GM12878 (cell line): Measurements from ENCODE around the gene SLC27A5. TPM values are rescaled to one million over a fixed set of nuclear protein-coding genes. Genes with fewer than 3 reads are reported as not detected.
A peak's percentile ranks its signal among the peaks of the same experiment; 100 is the strongest.

Experiments used
- ASH2L ChIP-seq: fragments of 300-600, 200-600 bp; sonication (generic); IDR thresholded peaks from 2 replicates; pipeline ENCODE4 v1.6.1; 2017; ENCODE audit warnings: low read depth, mild to moderate bottlenecking, borderline replicate concordance
- BMI1 ChIP-seq: fragments of 450-650 bp; IDR thresholded peaks from 2 replicates; pipeline ENCODE4 v1.6.1; 2016; ENCODE audit warnings: mild to moderate bottlenecking, moderate library complexity, borderline replicate concordance
- CHD1 ChIP-seq: IDR thresholded peaks from 2 replicates; pipeline ENCODE4 v1.6.1; 2012; ENCODE audit warnings: low read depth, low read length, improper control_type of control experiment
- GABPA ChIP-seq: IDR thresholded peaks from 2 replicates; pipeline ENCODE4 v1.6.1; 2014; ENCODE audit warnings: antibody characterized with exemption, low read depth, mild to moderate bottlenecking, inconsistent platforms
- IKZF1 ChIP-seq: fragments of 450-650 bp; conservative IDR thresholded peaks from 2 replicates; pipeline ENCODE4 v1.6.1; 2017; ENCODE audit warnings: antibody characterized with exemption, mild to moderate bottlenecking
- JUND ChIP-seq: IDR thresholded peaks from 2 replicates; pipeline ENCODE4 v1.6.1; 2012; ENCODE audit warnings: low read depth, mild to moderate bottlenecking, low read length, improper control_type of control experiment, moderate library complexity
- NFXL1 ChIP-seq: fragments of 450-650 bp; IDR thresholded peaks from 2 replicates; pipeline ENCODE4 v1.6.1; 2017; ENCODE audit warnings: antibody characterized with exemption, mild to moderate bottlenecking, borderline replicate concordance
- NFYB ChIP-seq: IDR thresholded peaks from 2 replicates; pipeline ENCODE4 v1.6.1; 2011; ENCODE audit warnings: low read depth, mild to moderate bottlenecking, low read length, improper control_type of control experiment, moderate library complexity; ENCODE audit not compliant: insufficient read depth
- NR2C1 ChIP-seq: fragments of 450-650 bp; IDR thresholded peaks from 2 replicates; pipeline ENCODE4 v1.6.1; 2017; ENCODE audit warnings: antibody characterized with exemption, mild to moderate bottlenecking, moderate library complexity
- NR2F1 ChIP-seq: fragments of 450-650 bp; conservative IDR thresholded peaks from 2 replicates; pipeline ENCODE4 v1.6.1; 2017; ENCODE audit warnings: mild to moderate bottlenecking
- POLR2AphosphoS5 ChIP-seq: IDR thresholded peaks from 2 replicates; pipeline ENCODE4 v1.6.1; 2011; ENCODE audit warnings: mild to moderate bottlenecking, low read length, inconsistent platforms
- RBBP5 ChIP-seq: fragments of 200-600 bp; sonication (generic); conservative IDR thresholded peaks from 2 replicates; pipeline ENCODE4 v1.6.1; 2016
- SPI1 ChIP-seq: IDR thresholded peaks from 2 replicates; pipeline ENCODE4 v1.6.1; 2011; ENCODE audit warnings: low read depth, mild to moderate bottlenecking, low read length, moderate library complexity, borderline replicate concordance; ENCODE audit not compliant: insufficient read depth
- TCF12 ChIP-seq: IDR thresholded peaks from 2 replicates; pipeline ENCODE4 v1.6.1; 2011; ENCODE audit warnings: low read depth, mild to moderate bottlenecking, low read length
- TCF7 ChIP-seq: IDR thresholded peaks from 2 replicates; pipeline ENCODE4 v1.6.1; 2014; ENCODE audit warnings: antibody characterized with exemption, borderline replicate concordance
- ZNF207 ChIP-seq: fragments of 450-650 bp; IDR thresholded peaks from 2 replicates; pipeline ENCODE4 v1.6.1; 2014; ENCODE audit warnings: antibody characterized with exemption, mild to moderate bottlenecking, borderline replicate concordance
- ZZZ3 ChIP-seq: IDR thresholded peaks from 2 replicates; pipeline ENCODE4 v1.6.1; 2011; ENCODE audit warnings: low read depth; ENCODE audit not compliant: control insufficient read depth, insufficient read length
- polyA plus RNA-seq, 11 experiments: library from polyadenylated mRNA; depleted of rRNA in 4 of 11; unstranded in 6 of 11; stranded (reverse) in 5 of 11; fragments of >200 nt; fragmentation: Nextera tagmentation in 4 of 11; fragmentation: Illumina TruSeq in 1 of 11; extraction: Ambion mirVana in 4 of 11; extraction: Trizol in 1 of 11; gene quantifications; 1 replicate in 1 of 11; 2 replicates in 10 of 11; pipeline versions ENCODE4 v1.2.1 to v1.2.3, GENCODE V29; 2011 to 2016; ENCODE audit warnings: inconsistent platforms in 2 of 11, missing spikeins in 2 of 11, low read depth in 1 of 11
- total RNA-seq, 4 experiments: library from RNA; depleted of rRNA in 3 of 4; stranded (reverse); fragments of >200 nt in 3 of 4; fragmentation: Illumina TruSeq in 1 of 4; extraction: Trizol in 1 of 4; gene quantifications; 2 replicates each; pipeline versions ENCODE4 v1.2.1 to v1.2.3, GENCODE V29; 2013 to 2021
- TF ChIP-seq, protein P1 (sequence below): fragments of 450-650 bp; conservative IDR thresholded peaks from 2 replicates; pipeline ENCODE4 v1.6.1; 2017; ENCODE audit warnings: mild to moderate bottlenecking, moderate library complexity
- TF ChIP-seq, protein P2 (sequence below): fragments of 450-650 bp; IDR thresholded peaks from 2 replicates; pipeline ENCODE4 v1.6.1; 2016; ENCODE audit warnings: mild to moderate bottlenecking, moderate library complexity, borderline replicate concordance
- TF ChIP-seq, protein P3 (sequence below): IDR thresholded peaks from 2 replicates; pipeline ENCODE4 v1.6.1; 2011; ENCODE audit warnings: borderline replicate concordance, low read depth, mild to moderate bottlenecking, moderate library complexity, low read length; ENCODE audit not compliant: insufficient read depth, poor library complexity, severe bottlenecking
- TF ChIP-seq, protein P4 (sequence below): IDR thresholded peaks from 2 replicates; pipeline ENCODE4 v1.6.1; 2011; ENCODE audit warnings: low read depth, low read length, improper control_type of control experiment, borderline replicate concordance

SLC27A5 gene
- total and polyA plus RNA-seq, 10 of the 15 experiments (the other 5 are each of a cell fraction or from before 2014, with no cell fraction given), result 21.2 to 127 (median 31.8) TPM

GRCh38 chr19:58499021-58499927, 12.5 kb downstream of the SLC27A5 start (continued):
- TF ChIP-seq, protein P1, sequence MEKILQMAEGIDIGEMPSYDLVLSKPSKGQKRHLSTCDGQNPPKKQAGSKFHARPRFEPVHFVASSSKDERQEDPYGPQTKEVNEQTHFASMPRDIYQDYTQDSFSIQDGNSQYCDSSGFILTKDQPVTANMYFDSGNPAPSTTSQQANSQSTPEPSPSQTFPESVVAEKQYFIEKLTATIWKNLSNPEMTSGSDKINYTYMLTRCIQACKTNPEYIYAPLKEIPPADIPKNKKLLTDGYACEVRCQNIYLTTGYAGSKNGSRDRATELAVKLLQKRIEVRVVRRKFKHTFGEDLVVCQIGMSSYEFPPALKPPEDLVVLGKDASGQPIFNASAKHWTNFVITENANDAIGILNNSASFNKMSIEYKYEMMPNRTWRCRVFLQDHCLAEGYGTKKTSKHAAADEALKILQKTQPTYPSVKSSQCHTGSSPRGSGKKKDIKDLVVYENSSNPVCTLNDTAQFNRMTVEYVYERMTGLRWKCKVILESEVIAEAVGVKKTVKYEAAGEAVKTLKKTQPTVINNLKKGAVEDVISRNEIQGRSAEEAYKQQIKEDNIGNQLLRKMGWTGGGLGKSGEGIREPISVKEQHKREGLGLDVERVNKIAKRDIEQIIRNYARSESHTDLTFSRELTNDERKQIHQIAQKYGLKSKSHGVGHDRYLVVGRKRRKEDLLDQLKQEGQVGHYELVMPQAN, result 0 out of 2 replicates have a peak, but pooled peaks have one; percentile 22
- TF ChIP-seq RBBP5 (no peak), TCF7 (no peak), NFYB (no peak), ZZZ3 (no peak), ASH2L (no peak), CHD1 (no peak), TCF12 (peak; percentile 71; the same call in 1 of the 2 replicates), SPI1 (peak; percentile 21; the same call in 1 of the 2 replicates), NR2F1 (peak; percentile 65; the same call in 1 of the 2 replicates), JUND (peak; percentile 21; the same call in 1 of the 2 replicates), IKZF1 (peak; percentile 91), NFXL1 (no peak), POLR2AphosphoS5 (peak; percentile 49; the same call in 1 of the 2 replicates), ZNF207 (peak; percentile 98), NR2C1 (peak; percentile 93), BMI1 (no peak), GABPA (peak; percentile 98)
- TF ChIP-seq, protein P2, sequence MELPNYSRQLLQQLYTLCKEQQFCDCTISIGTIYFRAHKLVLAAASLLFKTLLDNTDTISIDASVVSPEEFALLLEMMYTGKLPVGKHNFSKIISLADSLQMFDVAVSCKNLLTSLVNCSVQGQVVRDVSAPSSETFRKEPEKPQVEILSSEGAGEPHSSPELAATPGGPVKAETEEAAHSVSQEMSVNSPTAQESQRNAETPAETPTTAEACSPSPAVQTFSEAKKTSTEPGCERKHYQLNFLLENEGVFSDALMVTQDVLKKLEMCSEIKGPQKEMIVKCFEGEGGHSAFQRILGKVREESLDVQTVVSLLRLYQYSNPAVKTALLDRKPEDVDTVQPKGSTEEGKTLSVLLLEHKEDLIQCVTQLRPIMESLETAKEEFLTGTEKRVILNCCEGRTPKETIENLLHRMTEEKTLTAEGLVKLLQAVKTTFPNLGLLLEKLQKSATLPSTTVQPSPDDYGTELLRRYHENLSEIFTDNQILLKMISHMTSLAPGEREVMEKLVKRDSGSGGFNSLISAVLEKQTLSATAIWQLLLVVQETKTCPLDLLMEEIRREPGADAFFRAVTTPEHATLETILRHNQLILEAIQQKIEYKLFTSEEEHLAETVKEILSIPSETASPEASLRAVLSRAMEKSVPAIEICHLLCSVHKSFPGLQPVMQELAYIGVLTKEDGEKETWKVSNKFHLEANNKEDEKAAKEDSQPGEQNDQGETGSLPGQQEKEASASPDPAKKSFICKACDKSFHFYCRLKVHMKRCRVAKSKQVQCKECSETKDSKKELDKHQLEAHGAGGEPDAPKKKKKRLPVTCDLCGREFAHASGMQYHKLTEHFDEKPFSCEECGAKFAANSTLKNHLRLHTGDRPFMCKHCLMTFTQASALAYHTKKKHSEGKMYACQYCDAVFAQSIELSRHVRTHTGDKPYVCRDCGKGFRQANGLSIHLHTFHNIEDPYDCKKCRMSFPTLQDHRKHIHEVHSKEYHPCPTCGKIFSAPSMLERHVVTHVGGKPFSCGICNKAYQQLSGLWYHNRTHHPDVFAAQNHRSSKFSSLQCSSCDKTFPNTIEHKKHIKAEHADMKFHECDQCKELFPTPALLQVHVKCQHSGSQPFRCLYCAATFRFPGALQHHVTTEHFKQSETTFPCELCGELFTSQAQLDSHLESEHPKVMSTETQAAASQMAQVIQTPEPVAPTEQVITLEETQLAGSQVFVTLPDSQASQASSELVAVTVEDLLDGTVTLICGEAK, result peak; percentile 99
- TF ChIP-seq, protein P3, sequence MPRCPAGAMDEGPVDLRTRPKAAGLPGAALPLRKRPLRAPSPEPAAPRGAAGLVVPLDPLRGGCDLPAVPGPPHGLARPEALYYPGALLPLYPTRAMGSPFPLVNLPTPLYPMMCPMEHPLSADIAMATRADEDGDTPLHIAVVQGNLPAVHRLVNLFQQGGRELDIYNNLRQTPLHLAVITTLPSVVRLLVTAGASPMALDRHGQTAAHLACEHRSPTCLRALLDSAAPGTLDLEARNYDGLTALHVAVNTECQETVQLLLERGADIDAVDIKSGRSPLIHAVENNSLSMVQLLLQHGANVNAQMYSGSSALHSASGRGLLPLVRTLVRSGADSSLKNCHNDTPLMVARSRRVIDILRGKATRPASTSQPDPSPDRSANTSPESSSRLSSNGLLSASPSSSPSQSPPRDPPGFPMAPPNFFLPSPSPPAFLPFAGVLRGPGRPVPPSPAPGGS, result no peak
- TF ChIP-seq, protein P4, sequence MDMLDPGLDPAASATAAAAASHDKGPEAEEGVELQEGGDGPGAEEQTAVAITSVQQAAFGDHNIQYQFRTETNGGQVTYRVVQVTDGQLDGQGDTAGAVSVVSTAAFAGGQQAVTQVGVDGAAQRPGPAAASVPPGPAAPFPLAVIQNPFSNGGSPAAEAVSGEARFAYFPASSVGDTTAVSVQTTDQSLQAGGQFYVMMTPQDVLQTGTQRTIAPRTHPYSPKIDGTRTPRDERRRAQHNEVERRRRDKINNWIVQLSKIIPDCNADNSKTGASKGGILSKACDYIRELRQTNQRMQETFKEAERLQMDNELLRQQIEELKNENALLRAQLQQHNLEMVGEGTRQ, result no peak
